ENCODE data around the gene HIPK3. TPM values are rescaled to one million over a fixed set of nuclear protein-coding genes. Genes with fewer than 3 reads are reported as not detected.

The HIPK3 gene
- total RNA-seq, 2 donors from 2014 or later = 31.6 to 33.2 TPM

- Histone ChIP-seq H3K9me3 (ENCODE audit: control insufficient read depth, low read length) (no peaks in the 10 kb centered on the region), H3K9ac (ENCODE audit: extremely low read depth, low read length, poor library complexity, severe bottlenecking) (no peak overlapping the region), H3K4me1 (ENCODE audit: control insufficient read depth, insufficient read depth, low read length) (no peaks in the 10 kb centered on the region), H3K4me3 (ENCODE audit: low read length) (no peak overlapping the region), H3K27me3 (ENCODE audit: control insufficient read depth, insufficient read depth, low read length, poor library complexity, severe bottlenecking) (no peaks in the 10 kb centered on the region), H3K27ac (ENCODE audit: low read depth, low read length) (no peak overlapping the region), H3K36me3 (ENCODE audit: control insufficient read depth, insufficient read depth, low read length) (no peaks in the 10 kb centered on the region)
- no peak for TF ChIP-seq CTCF (conservative IDR thresholded peaks at IDR 0.05)
- Mint-ChIP-seq H3K36me3 (ENCODE audit: low read depth) (no peaks in the 10 kb centered on the region), H3K27ac (no peak overlapping the region), H3K9me3 (no peaks in the 10 kb centered on the region), H3K27me3 (ENCODE audit: insufficient read depth) (no peaks in the 10 kb centered on the region), H3K4me3 (no peak overlapping the region), H3K4me1 (no peaks in the 10 kb centered on the region)
- DNase-seq = no peak
- 89 to 100% methylated on average over 1 of the region's 3 CpGs for WGBS, 2 experiments (ENCODE audit: insufficient coverage in 1 of 2, insufficient read length in 1 of 2)
These were observed 46.0 kb upstream of the HIPK3 start for GRCh38 chr11:33211153-33211552.

GRCh38 chr11:33211580-33211979, 45.6 kb upstream of the HIPK3 start:
- Mint-ChIP-seq H3K9me3 (no peaks in the 10 kb centered on the region), H3K27ac (no peak overlapping the region), H3K27me3 (ENCODE audit: insufficient read depth) (no peaks in the 10 kb centered on the region), H3K36me3 (ENCODE audit: low read depth) (no peaks in the 10 kb centered on the region), H3K4me3 (no peak overlapping the region), H3K4me1 (no peaks in the 10 kb centered on the region)
- no peak overlapping the region for H3K4me3 ChIP-seq (ENCODE audit: low read length)
- H3K9me3 ChIP-seq (ENCODE audit: control insufficient read depth, low read length) = no peaks in the 10 kb centered on the region
- H3K4me1 ChIP-seq (ENCODE audit: control insufficient read depth, insufficient read depth, low read length) = no peaks in the 10 kb centered on the region
- H3K27me3 ChIP-seq (ENCODE audit: control insufficient read depth, insufficient read depth, low read length, poor library complexity, severe bottlenecking) = no peaks in the 10 kb centered on the region
- TF ChIP-seq CTCF (conservative IDR thresholded peaks at IDR 0.05) = no peak
- no peaks in the 10 kb centered on the region for H3K36me3 ChIP-seq (ENCODE audit: control insufficient read depth, insufficient read depth, low read length)
- DNase-seq = no peak
- 93 to 94% methylated on average over 4 to 5 of the region's 5 CpGs for WGBS, 2 experiments (ENCODE audit: insufficient coverage in 1 of 2, insufficient read length in 1 of 2)
- no peak overlapping the region for H3K9ac ChIP-seq (ENCODE audit: extremely low read depth, low read length, poor library complexity, severe bottlenecking)
- no peak overlapping the region for H3K27ac ChIP-seq (ENCODE audit: low read depth, low read length)

- H3K36me3 ChIP-seq (ENCODE audit: control insufficient read depth, insufficient read depth, low read length) = no peaks in the 10 kb centered on the region
- H3K36me3 Mint-ChIP-seq (ENCODE audit: low read depth) = no peaks in the 10 kb centered on the region
These were observed 43.0 kb upstream of the HIPK3 start for GRCh38 chr11:33214187-33214586.

More at GRCh38 chr11:33214187-33214586, 43.0 kb upstream of the HIPK3 start:
- TF ChIP-seq CTCF (conservative IDR thresholded peaks at IDR 0.05) = no peak
- Histone ChIP-seq H3K4me3 (ENCODE audit: low read length) (no peak overlapping the region), H3K27ac (ENCODE audit: low read depth, low read length) (no peak overlapping the region), H3K9me3 (ENCODE audit: control insufficient read depth, low read length) (no peaks in the 10 kb centered on the region), H3K9ac (ENCODE audit: extremely low read depth, low read length, poor library complexity, severe bottlenecking) (no peak overlapping the region), H3K27me3 (ENCODE audit: control insufficient read depth, insufficient read depth, low read length, poor library complexity, severe bottlenecking) (no peaks in the 10 kb centered on the region), H3K4me1 (ENCODE audit: control insufficient read depth, insufficient read depth, low read length) (no peaks in the 10 kb centered on the region)
- Mint-ChIP-seq H3K9me3 (no peaks in the 10 kb centered on the region), H3K27me3 (ENCODE audit: insufficient read depth) (no peaks in the 10 kb centered on the region), H3K27ac (no peak overlapping the region), H3K4me1 (no peaks in the 10 kb centered on the region), H3K4me3 (no peak overlapping the region)
- no peak for DNase-seq
